GM19372 (cell line): ENCODE measurements around the gene PPP2R1A.
"Not testable (repeated sequence)": the region's sequence is repeated elsewhere in the genome, so short reads cannot be mapped to it uniquely, and the experiment has no call there.

Experiments
- ATAC-seq: cut with Tn5 transposase; IDR thresholded peaks from one replicate; pipeline ENCODE4 v1.9.1; 2021; ENCODE audit warnings: mild to moderate bottlenecking, low read depth, moderate library complexity; ENCODE audit not compliant: unreplicated experiment

PPP2R1A gene

DNA sequence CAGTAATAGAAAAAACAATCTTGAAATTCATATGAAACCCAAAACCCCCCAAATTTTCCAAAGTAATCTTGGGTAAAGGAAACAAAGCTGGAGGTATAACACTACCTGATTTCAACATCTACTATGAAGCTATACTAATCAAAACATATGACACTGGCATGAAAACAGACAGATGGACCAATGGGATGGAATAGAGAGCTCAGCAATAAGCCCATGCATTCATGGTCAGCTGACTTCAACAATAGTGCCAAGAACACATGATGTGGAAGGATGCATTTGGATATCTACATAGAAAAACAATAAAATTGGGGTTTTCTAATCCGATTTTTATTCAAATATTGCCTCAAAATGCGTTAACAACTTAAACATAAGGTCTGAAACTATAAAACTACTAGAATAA, 47.3 kb downstream of the PPP2R1A start:
- ATAC-seq, result no peak

- ATAC-seq, result no peak
Measured at GRCh38 chr19:52237771-52238400, 48.0 kb downstream of the PPP2R1A start.

- ATAC-seq, result no peak
Measured at GRCh38 chr19:52244021-52244420, 54.2 kb downstream of the PPP2R1A start.

- no peak for ATAC-seq
Measured at GRCh38 chr19:52248241-52248640, 58.4 kb downstream of the PPP2R1A start.

DNA sequence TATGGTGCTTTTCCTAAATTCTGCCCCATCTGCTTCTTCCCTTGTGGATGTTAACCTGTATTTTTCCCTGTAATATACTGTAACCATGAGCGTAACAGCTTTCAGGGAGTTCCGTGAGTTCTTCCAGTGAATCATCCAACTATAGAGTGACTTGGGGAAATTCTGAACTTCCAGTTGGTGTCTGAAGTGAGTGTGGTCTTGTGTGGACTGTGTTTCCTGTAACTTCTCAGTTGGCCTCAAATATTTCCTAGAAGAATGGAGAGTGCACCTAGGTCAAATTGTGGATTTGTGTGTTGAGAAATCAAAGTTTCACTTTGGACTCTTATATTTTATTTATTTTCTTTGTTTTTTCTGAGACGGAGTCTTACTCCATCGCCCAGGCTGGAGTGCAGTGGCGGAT, 68.6 kb downstream of the PPP2R1A start:
- ATAC-seq, result no peak

- ATAC-seq, result not testable (repeated sequence)
Measured at GRCh38 chr19:52265556-52265955, 75.7 kb downstream of the PPP2R1A start.

DNA sequence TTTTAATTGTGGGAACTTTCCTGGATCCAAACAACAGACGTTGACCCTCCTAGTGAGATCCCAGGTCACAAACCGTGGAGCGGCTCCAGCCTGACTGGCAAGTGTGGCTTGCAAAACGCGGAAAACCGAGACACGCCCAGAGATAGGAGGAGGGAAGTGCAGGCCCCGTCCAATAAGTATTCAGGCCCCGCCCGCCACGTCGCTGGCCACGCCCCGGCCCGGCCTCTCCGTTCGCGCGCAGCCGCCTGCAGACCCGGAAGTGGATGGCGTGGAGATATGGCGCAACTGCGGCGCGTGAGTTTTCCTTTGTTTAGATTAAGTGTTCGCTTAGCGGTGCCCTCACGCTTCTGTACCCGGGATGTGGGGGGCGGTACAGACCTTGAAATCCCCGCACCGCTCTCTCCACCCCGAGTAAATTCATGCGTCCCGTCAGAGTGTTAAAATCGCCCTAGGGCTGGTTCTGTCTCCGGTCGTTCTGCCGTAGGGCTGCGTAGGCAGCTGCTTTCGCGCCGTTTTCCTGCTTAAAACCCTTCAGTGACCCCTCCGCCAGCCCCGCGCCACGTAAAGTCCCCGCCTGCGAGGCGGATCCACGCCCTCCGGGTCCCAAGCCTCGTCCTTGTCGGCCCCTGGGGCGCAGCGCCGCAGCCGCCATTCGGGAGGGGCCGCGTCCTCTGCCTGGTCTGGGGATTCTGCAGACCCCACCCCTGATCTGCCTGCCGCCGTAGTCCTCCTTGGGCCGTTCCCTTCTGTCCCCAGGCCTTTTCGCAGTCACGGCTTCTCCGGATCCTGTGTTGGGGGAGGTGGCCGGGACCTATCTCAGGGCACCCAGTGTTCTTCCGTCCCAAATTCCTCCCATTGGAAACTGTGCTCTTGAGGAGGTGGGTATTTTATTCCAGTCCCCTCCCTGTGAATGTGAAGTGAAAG, 79.7 kb downstream of the PPP2R1A start, which contains the start of gene ZNF766:
Gene ZNF766 (plus strand): TSS at position 250 of the 924 bp plus-strand sequence. CDS start 27 bp downstream, at position 277.
- peak; percentile 96 for ATAC-seq

- peak; percentile 6 for ATAC-seq
Measured at GRCh38 chr19:52270266-52270885, 80.5 kb downstream of the PPP2R1A start.

- ATAC-seq, result no peak
Measured at GRCh38 chr19:52273301-52273700, 83.4 kb downstream of the PPP2R1A start.

- no peak for ATAC-seq
Measured at GRCh38 chr19:52274191-52274590, 84.3 kb downstream of the PPP2R1A start.

DNA sequence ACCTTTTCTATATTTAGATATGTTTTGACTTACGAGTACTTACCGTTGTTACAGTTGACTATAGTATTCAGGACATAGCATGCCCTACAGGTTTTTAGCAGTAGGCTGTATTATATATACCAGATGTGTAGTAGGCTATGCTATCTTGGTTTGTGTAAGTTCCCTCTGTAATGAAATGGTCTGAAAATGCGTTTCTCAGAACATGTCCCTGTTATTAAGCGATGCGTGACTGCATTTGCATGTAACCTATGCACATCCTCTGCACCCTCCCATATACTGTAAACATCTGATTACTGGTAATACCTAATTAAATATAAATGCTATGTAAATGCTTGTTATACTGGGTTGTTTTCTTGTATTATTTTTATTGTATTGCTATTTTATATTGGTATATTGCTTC, 86.1 kb downstream of the PPP2R1A start:
- ATAC-seq, result no peak

- no peak for ATAC-seq
Measured at GRCh38 chr19:52277471-52277870, 87.6 kb downstream of the PPP2R1A start.
